Stimulated activated naive CD8-positive, alpha-beta T cell treated with anti-CD3 and anti-CD28 coated beads, Interleukin-15, Interleukin-2, amounts not matched to agents 100 U/mL and 50 U/mL, for 24 hours (primary cell): ENCODE results near the gene WRAP53.

Experiments
- ATAC-seq: fragments of 150-1000 bp; cut with Tn5 transposase; one replicate; pipeline ENCODE4 v1.10.0; 2021
- DNase-seq: peaks from one replicate; pipeline ENCODE4 v3.0.0; 2021

WRAP53 gene

GRCh38 chr17:7745748-7746470 lies 57.6 kb downstream of the WRAP53 start:
- DNase-seq: no peak
- no peak for ATAC-seq

GRCh38 chr17:7747635-7748071 lies 59.4 kb downstream of the WRAP53 start:
- no peak for ATAC-seq
- DNase-seq: no peak

GRCh38 chr17:7748076-7748775 lies 59.9 kb downstream of the WRAP53 start:
- DNase-seq: no peak

GRCh38 chr17:7750321-7750821 lies 62.1 kb downstream of the WRAP53 start:
- no peak for DNase-seq
- no peak for ATAC-seq

More at GRCh38 chr17:7748076-7748775, 59.9 kb downstream of the WRAP53 start:
- ATAC-seq: no peak
